Measurements from ENCODE around the gene SHCBP1.

- TF ChIP-seq POLR2A (IDR thresholded peaks at IDR 0.05) (no peak), CTCF (IDR thresholded peaks at IDR 0.05) (no peak)
Observed at GRCh38 chr16:46586011-46586577, 35.1 kb downstream of the SHCBP1 start.

All from thyroid gland (tissue), 4 donors.